ENCODE results near the gene SCAP. TPM values are rescaled to one million over a fixed set of nuclear protein-coding genes. Genes with fewer than 3 reads are reported as not detected.

Gene SCAP
- total and polyA plus RNA-seq, 2 of the 13 experiments (the other 11 are each of a cell fraction or from before 2014, with no cell fraction given): 40.4 to 53.3 TPM

DNA sequence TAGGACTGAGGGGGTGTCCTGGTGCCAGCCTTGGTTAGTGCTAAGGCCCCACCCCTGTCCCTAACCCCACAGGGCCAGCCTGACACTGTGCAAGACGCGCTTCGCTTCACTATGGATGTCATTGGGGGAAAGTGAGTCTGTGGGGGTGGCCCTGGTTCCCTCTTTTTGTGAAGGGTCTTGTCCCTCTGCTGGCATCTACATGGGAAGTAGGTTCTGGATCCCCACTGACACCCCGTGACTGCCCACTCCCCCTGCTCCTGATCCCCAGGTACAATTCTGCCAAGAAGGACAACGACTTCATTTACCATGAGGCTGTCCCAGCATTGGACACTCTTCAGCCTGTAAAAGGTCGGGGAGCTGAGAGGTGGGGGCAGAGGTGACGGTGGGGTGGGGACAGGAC is 68.5 kb downstream of the SCAP start:
- DNase-seq (ENCODE audit: low spot score) (no peak), FAIRE-seq (no peak), ATAC-seq (no peak)
- intact Hi-C loops (cut with micrococcal nuclease; ENCODE audit: unreplicated experiment): no loop called here
- Histone ChIP-seq H3K79me2 (ENCODE audit: insufficient read depth, low read length) (peaks cover 4% of the 10 kb centered on the region), H3K27ac (ENCODE audit: extremely low read length, insufficient read depth, low read length) (no peak overlapping the region), H3K4me1 (ENCODE audit: insufficient read depth, low read length) (peaks cover 11% of the 10 kb centered on the region; the same call in 1 of the 2 replicates), H3K4me3 (replicated peaks in 1 of 3; ENCODE audit: insufficient read depth in 1 of 3, low read depth in 2 of 3, low read length in 3 of 3) (no peak overlapping the region), H3K4me2 (ENCODE audit: low read depth, low read length) (no peak overlapping the region), H3K9ac (ENCODE audit: insufficient read depth, low read depth, low read length) (no peak overlapping the region), H3K27me3 (ENCODE audit: control insufficient read depth in 1 of 2, insufficient read depth in 2 of 2, low read length in 2 of 2) (no peaks in the 10 kb centered on the region), H4K20me1 (ENCODE audit: insufficient read depth, low read length) (peaks cover 4% of the 10 kb centered on the region; the same call in 1 of the 2 replicates), H3K36me3 (replicated peaks in 1 of 2; ENCODE audit: control insufficient read depth in 1 of 2, insufficient read depth in 2 of 2, low read length in 2 of 2) (peaks cover 43 to 61% of the 10 kb centered on the region in 2 experiments), H3K9me3 (ENCODE audit: low read length) (no peaks in the 10 kb centered on the region), H2AFZ (ENCODE audit: low read length) (no peak overlapping the region)
- TF ChIP-seq PRMT3 (CRISPR knock-in tag; IDR thresholded peaks at IDR 0.05; ENCODE audit: borderline replicate concordance, low read depth) (no peak), CC2D1A (CRISPR knock-in tag; IDR thresholded peaks at IDR 0.05) (no peak), MED1 (CRISPR knock-in tag; IDR thresholded peaks at IDR 0.05) (no peak), ZBTB8A (CRISPR knock-in tag; IDR thresholded peaks at IDR 0.05; ENCODE audit: borderline replicate concordance, low read depth) (no peak)
- TF ChIP-seq, protein P1, sequence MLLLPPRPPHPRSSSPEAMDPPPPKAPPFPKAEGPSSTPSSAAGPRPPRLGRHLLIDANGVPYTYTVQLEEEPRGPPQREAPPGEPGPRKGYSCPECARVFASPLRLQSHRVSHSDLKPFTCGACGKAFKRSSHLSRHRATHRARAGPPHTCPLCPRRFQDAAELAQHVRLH (CRISPR knock-in tag; IDR thresholded peaks at IDR 0.05; ENCODE audit: borderline replicate concordance, low read depth): no peak
- WGBS (ENCODE audit: low lambda C conversion rate): 100% methylated on average over 1 of the region's 7 CpGs
- ChIA-PET POLR2A (no interaction called here), CTCF (ENCODE audit: low intra/inter-chr PET ratio, low total read pairs) (no interaction called here)
- in situ Hi-C loops (cut with HindIII; ENCODE audit: extremely low pct_ligation_motif_present, low pct_unique_long_range_greater_than_20kb): no loop called here
- BruUV-seq (replicated peaks): no TSS peak

DNA sequence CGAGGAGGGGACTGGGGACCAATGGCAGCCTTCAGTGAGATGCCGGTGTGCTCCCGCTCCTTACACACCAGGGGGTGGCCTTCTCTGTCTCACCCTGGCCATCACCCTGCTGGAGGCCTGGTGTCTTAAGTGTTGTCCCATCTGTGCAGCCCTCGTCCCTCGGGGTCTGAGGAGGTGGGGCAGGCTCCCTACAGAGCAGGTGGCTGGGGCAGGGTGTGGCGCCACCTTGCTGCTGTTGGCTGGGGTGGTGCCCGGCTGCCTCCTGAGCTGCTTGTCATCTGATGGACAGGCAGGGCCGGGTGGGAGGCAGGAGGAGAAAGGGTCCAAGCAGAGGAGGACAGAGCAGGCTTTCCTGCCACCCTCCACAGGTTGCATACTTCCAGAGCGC is 69.0 kb downstream of the SCAP start:
- Histone ChIP-seq H3K27ac (ENCODE audit: extremely low read length, insufficient read depth, low read length) (no peak overlapping the region), H3K79me2 (ENCODE audit: insufficient read depth, low read length) (peaks cover 4% of the 10 kb centered on the region), H2AFZ (ENCODE audit: low read length) (no peak overlapping the region), H3K9me3 (ENCODE audit: low read length) (no peaks in the 10 kb centered on the region), H3K9ac (ENCODE audit: insufficient read depth, low read depth, low read length) (no peak overlapping the region), H3K4me2 (ENCODE audit: low read depth, low read length) (no peak overlapping the region), H4K20me1 (ENCODE audit: insufficient read depth, low read length) (peaks cover 5% of the 10 kb centered on the region), H3K4me3 (replicated peaks in 1 of 3; ENCODE audit: insufficient read depth in 1 of 3, low read depth in 2 of 3, low read length in 3 of 3) (no peak overlapping the region), H3K4me1 (ENCODE audit: insufficient read depth, low read length) (peaks cover 11% of the 10 kb centered on the region; the same call in 1 of the 2 replicates), H3K27me3 (ENCODE audit: control insufficient read depth in 1 of 2, insufficient read depth in 2 of 2, low read length in 2 of 2) (no peaks in the 10 kb centered on the region), H3K36me3 (replicated peaks in 1 of 2; ENCODE audit: control insufficient read depth in 1 of 2, insufficient read depth in 2 of 2, low read length in 2 of 2) (peaks cover 39 to 58% of the 10 kb centered on the region in 2 experiments)
- BruUV-seq (replicated peaks): no TSS peak
- FAIRE-seq: no peak
- 100% methylated on average over 3 of the region's 9 CpGs for WGBS (ENCODE audit: low lambda C conversion rate)
- in situ Hi-C loops (cut with HindIII; ENCODE audit: extremely low pct_ligation_motif_present, low pct_unique_long_range_greater_than_20kb) (no loop called here), intact Hi-C loops (cut with micrococcal nuclease; ENCODE audit: unreplicated experiment) (no loop called here)
- ATAC-seq: peak; percentile 7; the same call in 2 of the 3 replicates
- no peak for DNase-seq (ENCODE audit: low spot score)
- ChIA-PET POLR2A (no interaction called here), CTCF (ENCODE audit: low intra/inter-chr PET ratio, low total read pairs) (no interaction called here)
- TF ChIP-seq, protein P2, sequence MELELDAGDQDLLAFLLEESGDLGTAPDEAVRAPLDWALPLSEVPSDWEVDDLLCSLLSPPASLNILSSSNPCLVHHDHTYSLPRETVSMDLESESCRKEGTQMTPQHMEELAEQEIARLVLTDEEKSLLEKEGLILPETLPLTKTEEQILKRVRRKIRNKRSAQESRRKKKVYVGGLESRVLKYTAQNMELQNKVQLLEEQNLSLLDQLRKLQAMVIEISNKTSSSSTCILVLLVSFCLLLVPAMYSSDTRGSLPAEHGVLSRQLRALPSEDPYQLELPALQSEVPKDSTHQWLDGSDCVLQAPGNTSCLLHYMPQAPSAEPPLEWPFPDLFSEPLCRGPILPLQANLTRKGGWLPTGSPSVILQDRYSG (CRISPR knock-in tag; IDR thresholded peaks at IDR 0.05): no peak
- TF ChIP-seq ZNF431 (CRISPR knock-in tag; IDR thresholded peaks at IDR 0.05; ENCODE audit: borderline replicate concordance, low read depth) (no peak), STAG1 (CRISPR knock-in tag; IDR thresholded peaks at IDR 0.05) (peak; percentile 30; the same call in 1 of the 2 replicates), FOXJ3 (CRISPR knock-in tag; IDR thresholded peaks at IDR 0.05; ENCODE audit: borderline replicate concordance) (no peak), PHF21A (CRISPR knock-in tag; IDR thresholded peaks at IDR 0.05) (no peak), NR3C1 (CRISPR knock-in tag; IDR thresholded peaks at IDR 0.05) (no peak), CBX1 (IDR thresholded peaks at IDR 0.05; ENCODE audit: low read depth) (no peak), NRL (CRISPR knock-in tag; IDR thresholded peaks at IDR 0.05; ENCODE audit: borderline replicate concordance) (no peak), RBM22 (optimal IDR thresholded peaks at IDR 0.05; ENCODE audit: low read length) (no peak)
- TF ChIP-seq, protein P3, sequence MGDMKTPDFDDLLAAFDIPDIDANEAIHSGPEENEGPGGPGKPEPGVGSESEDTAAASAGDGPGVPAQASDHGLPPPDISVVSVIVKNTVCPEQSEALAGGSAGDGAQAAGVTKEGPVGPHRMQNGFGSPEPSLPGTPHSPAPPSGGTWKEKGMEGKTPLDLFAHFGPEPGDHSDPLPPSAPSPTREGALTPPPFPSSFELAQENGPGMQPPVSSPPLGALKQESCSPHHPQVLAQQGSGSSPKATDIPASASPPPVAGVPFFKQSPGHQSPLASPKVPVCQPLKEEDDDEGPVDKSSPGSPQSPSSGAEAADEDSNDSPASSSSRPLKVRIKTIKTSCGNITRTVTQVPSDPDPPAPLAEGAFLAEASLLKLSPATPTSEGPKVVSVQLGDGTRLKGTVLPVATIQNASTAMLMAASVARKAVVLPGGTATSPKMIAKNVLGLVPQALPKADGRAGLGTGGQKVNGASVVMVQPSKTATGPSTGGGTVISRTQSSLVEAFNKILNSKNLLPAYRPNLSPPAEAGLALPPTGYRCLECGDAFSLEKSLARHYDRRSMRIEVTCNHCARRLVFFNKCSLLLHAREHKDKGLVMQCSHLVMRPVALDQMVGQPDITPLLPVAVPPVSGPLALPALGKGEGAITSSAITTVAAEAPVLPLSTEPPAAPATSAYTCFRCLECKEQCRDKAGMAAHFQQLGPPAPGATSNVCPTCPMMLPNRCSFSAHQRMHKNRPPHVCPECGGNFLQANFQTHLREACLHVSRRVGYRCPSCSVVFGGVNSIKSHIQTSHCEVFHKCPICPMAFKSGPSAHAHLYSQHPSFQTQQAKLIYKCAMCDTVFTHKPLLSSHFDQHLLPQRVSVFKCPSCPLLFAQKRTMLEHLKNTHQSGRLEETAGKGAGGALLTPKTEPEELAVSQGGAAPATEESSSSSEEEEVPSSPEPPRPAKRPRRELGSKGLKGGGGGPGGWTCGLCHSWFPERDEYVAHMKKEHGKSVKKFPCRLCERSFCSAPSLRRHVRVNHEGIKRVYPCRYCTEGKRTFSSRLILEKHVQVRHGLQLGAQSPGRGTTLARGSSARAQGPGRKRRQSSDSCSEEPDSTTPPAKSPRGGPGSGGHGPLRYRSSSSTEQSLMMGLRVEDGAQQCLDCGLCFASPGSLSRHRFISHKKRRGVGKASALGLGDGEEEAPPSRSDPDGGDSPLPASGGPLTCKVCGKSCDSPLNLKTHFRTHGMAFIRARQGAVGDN (CRISPR knock-in tag; IDR thresholded peaks at IDR 0.05): peak; percentile 16; the same call in 1 of the 2 replicates

Measured in HepG2 (cell line).